Thyroid gland (tissue), 4 donors: ENCODE measurements around the gene EFCAB6.

Experiments used
- POLR2A ChIP-seq, 2 donors: fragments of 450-650 bp; IDR thresholded peaks; one replicate each; pipeline ENCODE4 v1.6.1; 2017; ENCODE audit warnings: antibody characterized with exemption in 2 of 2, mild to moderate bottlenecking in 2 of 2, moderate library complexity in 1 of 2
- TF ChIP-seq, protein P1 (sequence below), 6 experiments: fragments of 200-600 bp in 3 of 6; fragments of 450-650 bp in 3 of 6; sonication (generic) in 3 of 6; IDR thresholded peaks; one replicate each; pipeline ENCODE4 v1.5.1; 2016 to 2019; ENCODE audit warnings: antibody characterized with exemption in 6 of 6, mild to moderate bottlenecking in 2 of 6, inconsistent platforms in 1 of 6, moderate library complexity in 1 of 6

DNA sequence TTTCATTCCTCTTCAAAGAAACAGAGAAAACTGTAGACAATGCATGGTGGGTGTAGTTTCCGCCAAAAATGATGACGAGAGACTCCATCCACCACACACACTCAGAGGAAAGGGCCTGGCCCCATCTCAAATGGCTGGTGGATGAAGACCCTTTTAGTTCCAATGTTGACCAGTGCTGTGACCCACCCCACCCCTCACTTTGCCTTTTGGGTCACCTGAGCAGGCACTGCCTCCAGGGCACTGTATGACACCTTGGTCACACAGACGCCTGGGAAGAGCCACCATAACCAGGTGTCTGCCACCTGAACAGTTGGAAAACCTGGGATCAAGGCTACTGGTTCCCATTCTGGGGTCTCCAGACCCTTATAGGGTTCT lies 279.0 kb downstream of the EFCAB6 start:
- TF ChIP-seq, protein P1, sequence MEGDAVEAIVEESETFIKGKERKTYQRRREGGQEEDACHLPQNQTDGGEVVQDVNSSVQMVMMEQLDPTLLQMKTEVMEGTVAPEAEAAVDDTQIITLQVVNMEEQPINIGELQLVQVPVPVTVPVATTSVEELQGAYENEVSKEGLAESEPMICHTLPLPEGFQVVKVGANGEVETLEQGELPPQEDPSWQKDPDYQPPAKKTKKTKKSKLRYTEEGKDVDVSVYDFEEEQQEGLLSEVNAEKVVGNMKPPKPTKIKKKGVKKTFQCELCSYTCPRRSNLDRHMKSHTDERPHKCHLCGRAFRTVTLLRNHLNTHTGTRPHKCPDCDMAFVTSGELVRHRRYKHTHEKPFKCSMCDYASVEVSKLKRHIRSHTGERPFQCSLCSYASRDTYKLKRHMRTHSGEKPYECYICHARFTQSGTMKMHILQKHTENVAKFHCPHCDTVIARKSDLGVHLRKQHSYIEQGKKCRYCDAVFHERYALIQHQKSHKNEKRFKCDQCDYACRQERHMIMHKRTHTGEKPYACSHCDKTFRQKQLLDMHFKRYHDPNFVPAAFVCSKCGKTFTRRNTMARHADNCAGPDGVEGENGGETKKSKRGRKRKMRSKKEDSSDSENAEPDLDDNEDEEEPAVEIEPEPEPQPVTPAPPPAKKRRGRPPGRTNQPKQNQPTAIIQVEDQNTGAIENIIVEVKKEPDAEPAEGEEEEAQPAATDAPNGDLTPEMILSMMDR (IDR thresholded peaks at IDR 0.05) = no peak
- no peak for TF ChIP-seq POLR2A (IDR thresholded peaks at IDR 0.05)
